Activated naive CD8-positive, alpha-beta T cell (primary cell): ENCODE measurements around the gene SLC36A2.
"Not testable (repeated sequence)": the region's sequence is repeated elsewhere in the genome, so short reads cannot be mapped to it uniquely, and the experiment has no call there.

Experiments
- H3K27ac Mint-ChIP-seq: one replicate; pipeline ENCODE4 v1.8.0; 2021; ENCODE audit warnings: mixed read lengths
- H3K27me3 Mint-ChIP-seq: one replicate; pipeline ENCODE4 v1.8.0; 2021; ENCODE audit warnings: mixed read lengths
- H3K36me3 Mint-ChIP-seq: one replicate; pipeline ENCODE4 v1.8.0; 2021; ENCODE audit warnings: mixed read lengths
- H3K4me1 Mint-ChIP-seq: one replicate; pipeline ENCODE4 v1.8.0; 2021; ENCODE audit warnings: low read depth, mixed read lengths
- H3K4me3 Mint-ChIP-seq: one replicate; pipeline ENCODE4 v1.8.0; 2021; ENCODE audit warnings: mild to moderate bottlenecking, mixed read lengths
- H3K9me3 Mint-ChIP-seq: one replicate; pipeline ENCODE4 v1.8.0; 2021; ENCODE audit warnings: low read depth, mixed read lengths

Gene SLC36A2

DNA sequence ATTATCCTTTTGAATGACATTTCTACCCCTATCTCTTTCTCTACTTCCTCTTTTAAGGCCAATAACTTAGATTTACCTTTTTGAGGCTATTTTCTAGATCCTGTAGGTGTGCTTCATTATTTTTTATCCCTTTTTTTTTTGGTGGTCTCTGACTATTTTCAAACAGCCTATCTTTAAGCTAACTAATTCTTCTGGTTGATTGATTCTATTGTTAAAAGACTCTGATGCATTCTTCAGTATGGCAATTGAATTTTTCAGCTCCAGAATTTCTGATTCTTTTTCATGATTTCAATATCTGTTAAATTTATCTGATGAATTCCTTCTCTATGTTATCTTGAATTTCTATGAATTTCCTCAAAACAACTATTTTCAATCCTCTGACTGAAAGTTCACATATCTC, 36.4 kb downstream of the SLC36A2 start:
- no peak overlapping the region for H3K27ac Mint-ChIP-seq
- H3K4me3 Mint-ChIP-seq: no peak overlapping the region
- peaks cover 2% of the 10 kb centered on the region for H3K36me3 Mint-ChIP-seq
- H3K4me1 Mint-ChIP-seq: no peaks in the 10 kb centered on the region
- H3K27me3 Mint-ChIP-seq: peaks cover 7% of the 10 kb centered on the region
- H3K9me3 Mint-ChIP-seq: peaks cover 12% of the 10 kb centered on the region

GRCh38 chr5:151309821-151310220, 37.5 kb downstream of the SLC36A2 start:
- H3K4me3 Mint-ChIP-seq, H3K4me1 Mint-ChIP-seq, H3K36me3 Mint-ChIP-seq, H3K27ac Mint-ChIP-seq, H3K27me3 Mint-ChIP-seq: not testable (repeated sequence)
- H3K9me3 Mint-ChIP-seq: peaks cover 12% of the 10 kb centered on the region

GRCh38 chr5:151309266-151309665, 38.1 kb downstream of the SLC36A2 start:
- H3K27me3 Mint-ChIP-seq, H3K27ac Mint-ChIP-seq: not testable (repeated sequence)

DNA sequence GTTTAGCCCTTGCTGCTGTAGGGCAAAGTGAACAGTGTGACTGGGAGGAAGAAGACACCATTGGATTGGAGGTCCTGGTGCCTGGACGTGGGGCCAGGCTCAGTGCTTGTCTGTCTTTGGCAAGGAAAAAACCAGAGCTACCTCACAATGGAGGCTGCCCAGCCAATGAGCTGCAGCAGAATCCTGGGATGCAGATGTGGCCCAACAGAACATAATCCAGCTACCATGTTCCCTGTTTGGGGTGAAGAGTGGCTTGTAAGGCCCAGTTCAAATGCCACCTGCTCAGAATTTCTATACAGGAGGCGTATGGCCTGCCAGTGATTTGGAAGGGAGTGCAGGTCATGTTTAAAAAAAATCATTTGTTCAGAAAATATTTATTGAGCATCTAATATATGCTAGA, 43.7 kb downstream of the SLC36A2 start, which contains the start of gene SLC36A3:
TSS of gene SLC36A3 (minus strand) at position 101 of the 400 bp plus-strand sequence. CDS start 412 bp downstream, outside the sequence.
- no peak within 1 kb of the TSS for H3K27ac Mint-ChIP-seq
- no peaks in the 10 kb centered on the region for H3K9me3 Mint-ChIP-seq
- H3K4me3 Mint-ChIP-seq: no peak within 1 kb of the TSS
- no peaks in the 10 kb centered on the region for H3K36me3 Mint-ChIP-seq
- H3K27me3 Mint-ChIP-seq: peaks cover 12% of the 10 kb centered on the region
- no peaks in the 10 kb centered on the region for H3K4me1 Mint-ChIP-seq

More at GRCh38 chr5:151309266-151309665, 38.1 kb downstream of the SLC36A2 start:
- H3K9me3 Mint-ChIP-seq: peaks cover 12% of the 10 kb centered on the region
- not testable (repeated sequence) for H3K36me3 Mint-ChIP-seq, H3K4me1 Mint-ChIP-seq, H3K4me3 Mint-ChIP-seq

GRCh38 chr5:151298063-151298855, 49.1 kb downstream of the SLC36A2 start:
- no peak overlapping the region for H3K4me3 Mint-ChIP-seq
- H3K36me3 Mint-ChIP-seq: no peaks in the 10 kb centered on the region
- H3K27ac Mint-ChIP-seq: no peak overlapping the region
- no peaks in the 10 kb centered on the region for H3K9me3 Mint-ChIP-seq
- H3K4me1 Mint-ChIP-seq: no peaks in the 10 kb centered on the region
- H3K27me3 Mint-ChIP-seq: peaks cover 12% of the 10 kb centered on the region

DNA sequence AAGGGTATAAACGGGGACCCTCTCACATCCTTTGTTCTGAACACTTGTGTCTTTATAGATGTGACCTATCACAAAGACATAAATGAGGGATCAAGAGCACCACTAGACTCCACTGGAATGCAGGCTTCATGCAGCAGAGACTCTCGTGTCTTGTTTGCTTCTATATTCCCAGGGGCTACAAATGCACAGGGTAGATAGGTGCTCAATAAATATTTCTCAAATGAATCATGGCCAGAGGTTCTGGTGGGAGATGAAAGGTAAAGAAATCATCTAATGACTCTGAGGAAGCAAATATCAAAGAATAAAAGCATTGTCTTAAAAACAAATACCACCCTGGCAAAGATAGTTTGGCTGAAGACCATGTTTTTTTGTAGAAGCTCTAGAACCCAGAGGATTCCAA, 50.4 kb downstream of the SLC36A2 start:
- no peaks in the 10 kb centered on the region for H3K4me1 Mint-ChIP-seq
- H3K27me3 Mint-ChIP-seq: peaks cover 6% of the 10 kb centered on the region
- H3K9me3 Mint-ChIP-seq: no peaks in the 10 kb centered on the region
- H3K4me3 Mint-ChIP-seq: no peak overlapping the region
- no peaks in the 10 kb centered on the region for H3K36me3 Mint-ChIP-seq
- no peak overlapping the region for H3K27ac Mint-ChIP-seq

DNA sequence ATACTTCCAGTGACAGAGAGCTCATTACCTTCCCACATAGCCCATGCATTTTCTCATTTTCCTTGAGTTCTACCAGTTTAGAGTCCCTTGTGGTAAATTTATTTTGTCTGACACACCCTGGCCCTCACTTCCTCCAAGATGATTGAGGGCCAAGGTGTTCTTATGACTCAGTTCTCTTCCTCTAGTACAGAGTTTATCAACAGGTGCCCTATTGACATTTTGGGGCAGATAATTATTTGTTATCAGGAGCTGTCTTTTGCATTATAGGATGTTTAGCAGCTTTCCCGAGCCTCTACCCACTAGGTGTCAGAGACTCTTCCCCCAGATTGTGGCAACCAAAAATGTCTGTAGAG, 50.9 kb downstream of the SLC36A2 start:
- H3K9me3 Mint-ChIP-seq: no peaks in the 10 kb centered on the region

DNA sequence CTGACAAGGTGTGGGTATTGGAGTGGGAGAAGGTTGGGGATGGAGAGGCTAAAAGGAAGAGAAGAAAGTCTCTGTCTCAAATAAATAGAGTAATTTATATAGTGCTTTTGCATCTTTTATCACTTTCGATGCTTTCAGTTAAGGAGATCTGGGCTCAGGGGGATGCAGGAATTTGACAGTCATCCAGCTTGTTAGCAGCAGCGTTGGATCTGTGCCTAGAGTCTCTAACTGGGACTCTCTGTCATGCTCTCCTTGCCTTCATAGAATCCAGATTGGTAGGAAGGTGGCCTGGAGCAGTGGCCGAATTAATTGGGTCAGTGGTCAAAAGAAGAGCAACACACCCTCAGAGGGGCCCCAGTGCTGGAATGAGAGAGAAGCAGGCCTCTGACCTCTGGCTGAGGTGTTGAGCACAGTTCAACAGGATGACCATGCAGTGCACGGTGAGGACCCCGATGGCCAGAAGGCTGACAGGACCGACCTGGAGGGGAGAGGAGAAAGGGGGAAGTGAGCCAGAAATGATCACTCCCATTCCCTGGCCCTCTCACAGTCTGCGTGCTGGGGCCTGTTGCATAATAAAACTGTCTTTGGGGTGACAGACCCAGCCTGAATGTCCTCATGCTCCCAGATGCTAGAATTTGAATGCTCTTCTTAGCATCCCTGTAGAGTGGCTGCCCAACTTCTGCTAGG, 51.4 kb downstream of the SLC36A2 start:
- no peak overlapping the region for H3K4me3 Mint-ChIP-seq
- H3K9me3 Mint-ChIP-seq: no peaks in the 10 kb centered on the region
- peaks cover 5% of the 10 kb centered on the region for H3K27me3 Mint-ChIP-seq
- no peaks in the 10 kb centered on the region for H3K36me3 Mint-ChIP-seq
- H3K4me1 Mint-ChIP-seq: no peaks in the 10 kb centered on the region
- H3K27ac Mint-ChIP-seq: no peak overlapping the region

More for the DNA sequence above, 50.9 kb downstream of the SLC36A2 start:
- Mint-ChIP-seq H3K27me3 (peaks cover 5% of the 10 kb centered on the region), H3K36me3 (no peaks in the 10 kb centered on the region), H3K4me3 (no peak overlapping the region), H3K4me1 (no peaks in the 10 kb centered on the region), H3K27ac (no peak overlapping the region)

GRCh38 chr5:151295138-151295537, 52.2 kb downstream of the SLC36A2 start:
- H3K27ac Mint-ChIP-seq: no peak overlapping the region
- no peaks in the 10 kb centered on the region for H3K4me1 Mint-ChIP-seq
- H3K9me3 Mint-ChIP-seq: no peaks in the 10 kb centered on the region
- H3K4me3 Mint-ChIP-seq: no peak overlapping the region
- no peaks in the 10 kb centered on the region for H3K36me3 Mint-ChIP-seq
- peaks cover 5% of the 10 kb centered on the region for H3K27me3 Mint-ChIP-seq

DNA sequence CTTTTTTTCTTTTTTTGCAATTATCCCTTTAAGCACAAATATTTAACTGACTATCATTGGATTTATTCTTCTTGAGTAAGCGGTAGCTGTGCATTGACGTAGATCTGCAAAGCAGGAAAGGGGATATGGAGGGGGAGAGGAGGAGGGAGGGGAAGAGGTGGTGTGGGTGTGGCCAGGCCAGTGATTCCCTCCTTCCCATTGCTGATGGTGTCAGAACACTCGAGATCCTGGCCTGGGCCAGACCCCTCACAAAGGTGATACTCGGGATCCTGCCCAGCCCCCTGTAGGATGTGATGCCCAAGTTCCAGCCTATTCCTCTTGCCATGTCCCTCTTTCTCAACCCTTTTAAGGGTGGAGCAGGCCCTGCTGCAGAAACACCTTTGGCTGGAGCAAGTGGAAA, 53.7 kb downstream of the SLC36A2 start:
- H3K27ac Mint-ChIP-seq: no peak overlapping the region
- no peaks in the 10 kb centered on the region for H3K4me1 Mint-ChIP-seq
- no peak overlapping the region for H3K4me3 Mint-ChIP-seq
- H3K27me3 Mint-ChIP-seq: peaks cover 2% of the 10 kb centered on the region
- no peaks in the 10 kb centered on the region for H3K9me3 Mint-ChIP-seq
- H3K36me3 Mint-ChIP-seq: no peaks in the 10 kb centered on the region

- Mint-ChIP-seq H3K9me3 (no peaks in the 10 kb centered on the region), H3K4me3 (no peak overlapping the region), H3K4me1 (no peaks in the 10 kb centered on the region), H3K36me3 (no peaks in the 10 kb centered on the region), H3K27me3 (no peaks in the 10 kb centered on the region), H3K27ac (no peak overlapping the region)
Observed at GRCh38 chr5:151288180-151288579, 59.2 kb downstream of the SLC36A2 start.

GRCh38 chr5:151286246-151286645, 61.1 kb downstream of the SLC36A2 start:
- Mint-ChIP-seq H3K4me3 (no peak overlapping the region), H3K36me3 (no peaks in the 10 kb centered on the region), H3K27me3 (no peaks in the 10 kb centered on the region), H3K27ac (no peak overlapping the region), H3K9me3 (no peaks in the 10 kb centered on the region), H3K4me1 (no peaks in the 10 kb centered on the region)

- Mint-ChIP-seq H3K9me3 (no peaks in the 10 kb centered on the region), H3K27ac (no peak overlapping the region), H3K27me3 (no peaks in the 10 kb centered on the region), H3K4me1 (no peaks in the 10 kb centered on the region), H3K4me3 (no peak overlapping the region), H3K36me3 (no peaks in the 10 kb centered on the region)
Observed at GRCh38 chr5:151285683-151286082, 61.7 kb downstream of the SLC36A2 start.

- H3K4me3 Mint-ChIP-seq: no peak overlapping the region
- H3K4me1 Mint-ChIP-seq: no peaks in the 10 kb centered on the region
- no peaks in the 10 kb centered on the region for H3K27me3 Mint-ChIP-seq
- no peaks in the 10 kb centered on the region for H3K9me3 Mint-ChIP-seq
- no peak overlapping the region for H3K27ac Mint-ChIP-seq
- no peaks in the 10 kb centered on the region for H3K36me3 Mint-ChIP-seq
Observed at GRCh38 chr5:151284392-151284967, 62.9 kb downstream of the SLC36A2 start.

GRCh38 chr5:151283120-151283825, 64.1 kb downstream of the SLC36A2 start:
- H3K9me3 Mint-ChIP-seq: no peaks in the 10 kb centered on the region
- no peak overlapping the region for H3K4me3 Mint-ChIP-seq
- no peaks in the 10 kb centered on the region for H3K36me3 Mint-ChIP-seq
- H3K4me1 Mint-ChIP-seq: no peaks in the 10 kb centered on the region
- no peak overlapping the region for H3K27ac Mint-ChIP-seq
- no peaks in the 10 kb centered on the region for H3K27me3 Mint-ChIP-seq
